Astrocyte (in vitro differentiated cells and primary cell): Measurements from ENCODE around the gene HDGFL3. TPM values are rescaled to one million over a fixed set of nuclear protein-coding genes. Genes with fewer than 3 reads are reported as not detected.
A peak's percentile ranks its signal among the peaks of the same experiment; 100 is the strongest.

ENCODE experiments used
- DNase-seq: peaks from one replicate; pipeline ENCODE4 v3.0.0-alpha.2; 2010; ENCODE audit warnings: low read depth
- FAIRE-seq: peaks from 2 replicates; lab custom pipeline; 2011; peaks lifted over from hg19 to GRCh38; lab: Jason Lieb, UNC
- H2AFZ ChIP-seq: 2 replicates; pipeline ENCODE4 v1.6.0; 2012; ENCODE audit warnings: low read depth, low read length, inconsistent platforms
- H3K27ac ChIP-seq: 2 replicates; pipeline ENCODE4 v1.5.1; 2011; ENCODE audit warnings: low read depth, low read length, inconsistent platforms
- H3K27me3 ChIP-seq: 2 replicates; pipeline ENCODE4 v1.6.0; 2011; ENCODE audit warnings: low read length, inconsistent platforms; ENCODE audit not compliant: insufficient read depth
- H3K36me3 ChIP-seq: 2 replicates; pipeline ENCODE4 v1.5.1; 2011; ENCODE audit warnings: low read length, inconsistent platforms; ENCODE audit not compliant: insufficient read depth
- H3K4me1 ChIP-seq: 2 replicates; pipeline ENCODE4 v1.5.1; 2011; ENCODE audit warnings: low read length, inconsistent platforms; ENCODE audit not compliant: insufficient read depth
- H3K4me2 ChIP-seq: 2 replicates; pipeline ENCODE4 v1.6.0; 2012; ENCODE audit warnings: low read length, inconsistent platforms
- H3K4me3 ChIP-seq: 2 replicates; pipeline ENCODE4 v1.5.1; 2011; ENCODE audit warnings: low read depth, mild to moderate bottlenecking, low read length, inconsistent platforms; ENCODE audit not compliant: insufficient read depth
- H3K79me2 ChIP-seq: 2 replicates; pipeline ENCODE4 v1.6.0; 2012; ENCODE audit warnings: mild to moderate bottlenecking, low read length, inconsistent platforms; ENCODE audit not compliant: insufficient read depth
- H3K9ac ChIP-seq: 2 replicates; pipeline ENCODE4 v1.6.0; 2012; ENCODE audit warnings: mild to moderate bottlenecking, low read length, inconsistent platforms
- H3K9me3 ChIP-seq: 2 replicates; pipeline ENCODE4 v1.5.1; 2012; ENCODE audit warnings: low read depth, mild to moderate bottlenecking, low read length, inconsistent platforms; ENCODE audit not compliant: insufficient read depth
- H4K20me1 ChIP-seq: 2 replicates; pipeline ENCODE4 v1.6.0; 2012; ENCODE audit warnings: low read length, inconsistent platforms; ENCODE audit not compliant: insufficient read depth
- H3K27ac Mint-ChIP-seq: one replicate; pipeline ENCODE4 v1.8.0; 2021; ENCODE audit warnings: mild to moderate bottlenecking, mixed read lengths; ENCODE audit not compliant: unreplicated experiment
- H3K27me3 Mint-ChIP-seq: one replicate; pipeline ENCODE4 v1.8.0; 2021; ENCODE audit warnings: low read depth, mixed read lengths; ENCODE audit not compliant: unreplicated experiment
- H3K36me3 Mint-ChIP-seq: one replicate; pipeline ENCODE4 v1.8.0; 2021; ENCODE audit warnings: low read depth, mixed read lengths; ENCODE audit not compliant: unreplicated experiment
- H3K4me1 Mint-ChIP-seq: one replicate; pipeline ENCODE4 v1.8.0; 2021; ENCODE audit warnings: low read depth, mixed read lengths; ENCODE audit not compliant: unreplicated experiment
- H3K4me3 Mint-ChIP-seq: one replicate; pipeline ENCODE4 v1.8.0; 2021; ENCODE audit warnings: mild to moderate bottlenecking, moderate library complexity, mixed read lengths; ENCODE audit not compliant: unreplicated experiment
- H3K9me3 Mint-ChIP-seq: one replicate; pipeline ENCODE4 v1.8.0; 2021; ENCODE audit warnings: mild to moderate bottlenecking, mixed read lengths; ENCODE audit not compliant: unreplicated experiment
- CTCF ChIP-seq: IDR thresholded peaks from 2 replicates; pipeline ENCODE4 v1.5.1; 2011; ENCODE audit warnings: low read depth, mild to moderate bottlenecking, inconsistent platforms, low read length, moderate library complexity; ENCODE audit not compliant: insufficient read depth
- EZH2 ChIP-seq: IDR thresholded peaks from 2 replicates; pipeline ENCODE4 v1.6.1; 2012; ENCODE audit warnings: mild to moderate bottlenecking, low read length, inconsistent platforms; ENCODE audit not compliant: insufficient read depth
- total RNA-seq: library from RNA; stranded (reverse); gene quantifications from 2 replicates; pipeline ENCODE4 v1.2.1, GENCODE V29; 2021

Gene HDGFL3
- total RNA-seq, 1 donor from 2014 or later, result 91.9 TPM

DNA sequence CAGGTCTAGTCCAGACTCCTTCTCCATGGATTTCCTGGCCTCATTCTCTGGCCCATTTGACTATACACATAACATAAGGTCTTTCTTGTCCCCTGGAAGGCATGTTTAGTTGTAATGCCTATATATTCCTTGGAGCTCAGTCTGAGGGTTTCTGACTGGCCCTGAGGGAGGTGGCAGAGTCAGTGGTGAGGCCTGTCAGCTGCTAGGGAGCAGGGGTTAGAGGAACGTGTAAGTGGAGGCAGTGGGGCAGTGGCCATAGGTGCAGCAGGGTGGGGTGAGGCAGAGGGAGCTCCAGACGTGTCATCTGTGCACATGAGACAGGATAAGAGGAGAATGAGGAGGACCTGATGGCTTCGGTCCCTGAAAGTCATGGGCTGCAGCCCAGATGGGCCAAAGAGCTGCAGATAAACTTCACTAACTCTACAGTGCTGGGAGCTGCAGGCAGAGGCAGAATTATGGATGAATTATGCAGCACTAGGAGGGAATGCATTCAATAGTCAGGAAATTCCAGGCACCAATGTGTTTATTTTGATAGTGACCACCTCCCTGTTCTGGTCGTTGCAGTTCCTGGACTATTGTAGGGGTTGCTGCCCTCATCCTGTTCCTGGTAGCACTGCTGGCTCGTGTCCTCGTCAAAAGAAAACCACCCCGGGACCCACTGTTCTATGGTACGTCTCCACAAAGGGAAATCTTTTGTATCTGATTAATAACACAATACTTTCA is 95.2 kb downstream of the HDGFL3 start:
- Histone ChIP-seq H4K20me1 (no peaks in the 10 kb centered on the region), H3K9me3 (no peaks in the 10 kb centered on the region), H3K27me3 (peaks cover 6% of the 10 kb centered on the region), H3K36me3 (no peaks in the 10 kb centered on the region), H3K79me2 (no peaks in the 10 kb centered on the region), H3K4me2 (peak overlapping the region; percentile 70), H2AFZ (no peak overlapping the region), H3K9ac (no peak overlapping the region), H3K4me1 (peaks cover 22% of the 10 kb centered on the region), H3K4me3 (peak overlapping the region; percentile 30), H3K27ac (no peak overlapping the region)
- peak overlapping the region; percentile 68 for H3K27ac Mint-ChIP-seq
- H3K36me3 Mint-ChIP-seq, result peaks cover 16% of the 10 kb centered on the region
- TF ChIP-seq EZH2 (no peak), CTCF (no peak)
- DNase-seq (peak; percentile 90), FAIRE-seq (no peak)
- H3K4me3 Mint-ChIP-seq, result no peak overlapping the region
- peaks cover 9% of the 10 kb centered on the region for H3K4me1 Mint-ChIP-seq
- peaks cover 22% of the 10 kb centered on the region for H3K27me3 Mint-ChIP-seq
- H3K9me3 Mint-ChIP-seq, result peaks cover 7% of the 10 kb centered on the region

DNA sequence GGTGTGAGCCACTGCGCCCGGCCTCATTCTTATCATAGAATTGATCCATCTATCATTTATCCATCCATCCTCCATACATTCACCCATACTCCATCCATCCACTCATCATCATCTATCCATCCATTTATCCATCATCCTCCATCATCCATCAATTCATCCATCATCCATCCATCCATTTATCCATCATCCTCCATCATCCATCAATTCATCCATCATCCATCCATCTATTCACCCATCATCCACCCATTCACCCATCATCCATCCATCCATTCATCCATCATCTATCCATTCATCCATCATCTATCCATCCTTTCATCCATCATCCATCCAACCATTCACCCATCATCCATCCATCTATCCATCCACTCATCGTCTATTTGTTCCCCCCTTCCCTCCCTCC is 96.5 kb downstream of the HDGFL3 start:
- peaks cover 7% of the 10 kb centered on the region for H3K9me3 Mint-ChIP-seq
- H3K36me3 Mint-ChIP-seq, result peaks cover 16% of the 10 kb centered on the region
- H3K4me3 ChIP-seq, result no peak overlapping the region
- no peak for DNase-seq
- H3K27ac ChIP-seq, result no peak overlapping the region
- H3K4me2 ChIP-seq, result no peak overlapping the region
- H4K20me1 ChIP-seq, result no peaks in the 10 kb centered on the region
- H3K4me1 ChIP-seq, result peaks cover 26% of the 10 kb centered on the region
- no peak overlapping the region for H3K9ac ChIP-seq
- no peak overlapping the region for H2AFZ ChIP-seq
- no peak overlapping the region for H3K27ac Mint-ChIP-seq
- H3K9me3 ChIP-seq, result no peaks in the 10 kb centered on the region
- no peaks in the 10 kb centered on the region for H3K79me2 ChIP-seq
- no peak for FAIRE-seq
- H3K4me1 Mint-ChIP-seq, result peaks cover 9% of the 10 kb centered on the region
- peaks cover 9% of the 10 kb centered on the region for H3K27me3 ChIP-seq
- peaks cover 29% of the 10 kb centered on the region for H3K27me3 Mint-ChIP-seq
- no peak for TF ChIP-seq EZH2
- no peak for TF ChIP-seq CTCF
- H3K4me3 Mint-ChIP-seq, result no peak overlapping the region
- no peaks in the 10 kb centered on the region for H3K36me3 ChIP-seq

DNA sequence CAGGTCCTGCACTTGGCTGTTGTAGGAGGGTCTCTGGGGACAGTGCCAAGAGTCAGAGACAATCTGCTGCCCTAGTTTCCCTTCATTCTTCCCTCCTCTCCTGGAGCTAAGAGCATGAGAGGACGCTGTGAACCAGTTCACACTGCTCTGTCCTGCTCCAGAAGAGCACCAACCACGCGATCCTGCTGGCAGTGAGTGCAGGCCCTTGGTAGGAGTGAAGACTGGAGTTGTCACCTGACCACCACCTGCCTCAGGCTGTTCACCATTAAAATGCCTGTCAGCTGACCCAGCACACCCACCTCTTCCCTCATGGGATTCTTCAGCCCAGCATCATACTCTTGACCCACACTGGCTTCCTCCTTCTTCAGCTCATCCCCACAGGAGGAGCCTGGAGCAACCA is 97.2 kb downstream of the HDGFL3 start:
- Histone ChIP-seq H3K27ac (no peak overlapping the region), H3K4me3 (no peak overlapping the region), H3K36me3 (no peaks in the 10 kb centered on the region), H3K79me2 (no peaks in the 10 kb centered on the region), H3K9ac (no peak overlapping the region), H3K27me3 (peaks cover 9% of the 10 kb centered on the region), H3K9me3 (no peaks in the 10 kb centered on the region), H3K4me2 (no peak overlapping the region), H2AFZ (no peak overlapping the region), H3K4me1 (peaks cover 26% of the 10 kb centered on the region), H4K20me1 (no peaks in the 10 kb centered on the region)
- Mint-ChIP-seq H3K9me3 (peaks cover 9% of the 10 kb centered on the region), H3K27ac (no peak overlapping the region), H3K4me1 (peaks cover 9% of the 10 kb centered on the region), H3K4me3 (no peak overlapping the region), H3K36me3 (peaks cover 11% of the 10 kb centered on the region), H3K27me3 (peaks cover 34% of the 10 kb centered on the region)
- no peak for FAIRE-seq
- no peak for TF ChIP-seq CTCF
- no peak for TF ChIP-seq EZH2
- no peak for DNase-seq
